Adipose tissue (tissue), 3 donors: ENCODE measurements around the gene PTPRM. TPM values are rescaled to one million over a fixed set of nuclear protein-coding genes. Genes with fewer than 3 reads are reported as not detected.
"Not testable (repeated sequence)": the region's sequence is repeated elsewhere in the genome, so short reads cannot be mapped to it uniquely, and the experiment has no call there.

Source experiments
- H3K27ac ChIP-seq: one replicate; pipeline ENCODE4 v1.5.1; 2013; ENCODE audit warnings: low read depth, low read length
- WGBS, 3 donors: extraction: QIAGEN DNeasy Blood & Tissue Kit; methylation state at CpG; one replicate each; pipeline ENCODE4 v1.1.7; 2013; 5-methylcytosine and 5-hydroxymethylcytosine counted together
- polyA plus RNA-seq, 3 donors: library from polyadenylated mRNA; stranded (reverse); fragments of 200-250 nt; gene quantifications; one replicate each; pipeline ENCODE4 v1.2.3, GENCODE V29; 2013
- donor health status: healthy with polysubstance abuse.
- donor health status: Bipolar disorder and iron deficiency.
- donor health status: healthy.

The PTPRM gene
- polyA plus RNA-seq, 3 donors = 20.6 to 106 (median 88.9) TPM

- 20 to 80% (median 52%) methylated on average over 1 of the region's 1 CpG for WGBS, 3 donors
- no peak overlapping the region for H3K27ac ChIP-seq
These were observed 387.1 kb downstream of the PTPRM start for GRCh38 chr18:7954238-7954637.

DNA sequence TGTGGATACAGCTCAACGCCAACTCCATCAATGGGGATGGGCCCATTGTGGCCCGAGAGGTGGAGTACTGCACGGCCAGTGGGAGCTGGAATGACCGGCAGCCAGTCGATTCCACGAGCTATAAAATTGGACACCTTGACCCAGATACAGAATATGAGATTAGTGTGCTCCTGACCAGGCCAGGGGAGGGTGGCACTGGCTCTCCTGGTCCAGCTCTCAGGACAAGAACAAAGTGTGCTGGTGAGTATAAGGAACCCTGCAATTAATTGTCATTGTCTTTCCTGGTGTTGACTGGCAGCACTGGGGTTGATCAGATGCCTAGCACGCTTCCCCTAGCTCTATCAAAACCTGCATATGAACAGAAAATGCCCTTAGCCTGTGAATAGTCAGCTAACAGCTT lies 388.1 kb downstream of the PTPRM start:
- 90 to 98% (median 95%) methylated on average over 7 of the region's 7 CpGs for WGBS, 3 donors

GRCh38 chr18:7957297-7957696 lies 390.2 kb downstream of the PTPRM start:
- H3K27ac ChIP-seq = no peak overlapping the region
- 85 to 88% (median 87%) methylated on average over 3 of the region's 3 CpGs for WGBS, 3 donors

More for the DNA sequence above, 388.1 kb downstream of the PTPRM start:
- no peak overlapping the region for H3K27ac ChIP-seq

GRCh38 chr18:7958081-7958896 lies 391.2 kb downstream of the PTPRM start:
- 56 to 65% (median 62%) methylated on average over 4 of the region's 4 CpGs for WGBS, 3 donors
- H3K27ac ChIP-seq = no peak overlapping the region

DNA sequence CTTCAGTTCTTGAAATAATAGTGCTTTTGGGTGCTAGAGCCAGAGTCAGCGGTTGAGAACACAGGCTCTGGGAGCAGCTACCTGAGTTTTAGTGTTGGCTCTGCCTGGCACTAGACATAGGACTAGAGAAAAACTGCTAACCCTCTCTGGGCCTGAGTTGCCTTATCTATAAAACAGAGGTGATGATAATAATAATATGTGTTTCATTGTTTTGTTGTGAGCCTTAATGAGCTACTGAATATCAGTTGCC lies 391.7 kb downstream of the PTPRM start:
- WGBS, 3 donors = 86 to 93% (median 89%) methylated on average over 1 of the region's 1 CpG
- no peak overlapping the region for H3K27ac ChIP-seq

DNA sequence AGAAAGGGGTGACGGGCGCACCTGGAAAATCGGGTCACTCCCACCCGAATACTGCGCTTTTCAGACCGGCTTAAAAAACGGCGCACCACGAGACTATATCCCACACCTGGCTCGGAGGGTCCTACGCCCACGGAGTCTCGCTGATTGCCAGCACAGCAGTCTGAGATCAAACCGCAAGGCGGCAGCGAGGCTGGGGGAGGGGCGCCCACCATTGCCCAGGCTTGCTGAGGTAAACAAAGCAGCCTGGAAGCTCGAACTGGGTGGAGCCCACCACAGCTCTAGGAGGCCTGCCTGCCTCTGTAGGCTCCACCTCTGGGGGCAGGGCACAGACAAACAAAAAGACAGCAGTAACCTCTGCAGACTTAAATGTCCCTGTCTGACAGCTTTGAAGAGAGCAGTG lies 399.6 kb downstream of the PTPRM start:
- WGBS, 3 donors = 60 to 91% methylated on average over 1 to 5 of the region's 18 CpGs; no CpG with 5 or more reads in 1 of the 3 donors
- H3K27ac ChIP-seq = not testable (repeated sequence)

GRCh38 chr18:7974200-7974874 lies 407.2 kb downstream of the PTPRM start:
- WGBS, 3 donors = 51 to 91% (median 89%) methylated on average over 6 of the region's 6 CpGs
- H3K27ac ChIP-seq = no peak overlapping the region

- no peak overlapping the region for H3K27ac ChIP-seq
- 59 to 84% (median 78%) methylated on average over 4 of the region's 4 CpGs for WGBS, 3 donors
These were observed 410.8 kb downstream of the PTPRM start for GRCh38 chr18:7977897-7978296.

- no peak overlapping the region for H3K27ac ChIP-seq
- WGBS, 3 donors = 80 to 91% (median 80%) methylated on average over 4 of the region's 4 CpGs
These were observed 411.7 kb downstream of the PTPRM start for GRCh38 chr18:7978834-7979233.

DNA sequence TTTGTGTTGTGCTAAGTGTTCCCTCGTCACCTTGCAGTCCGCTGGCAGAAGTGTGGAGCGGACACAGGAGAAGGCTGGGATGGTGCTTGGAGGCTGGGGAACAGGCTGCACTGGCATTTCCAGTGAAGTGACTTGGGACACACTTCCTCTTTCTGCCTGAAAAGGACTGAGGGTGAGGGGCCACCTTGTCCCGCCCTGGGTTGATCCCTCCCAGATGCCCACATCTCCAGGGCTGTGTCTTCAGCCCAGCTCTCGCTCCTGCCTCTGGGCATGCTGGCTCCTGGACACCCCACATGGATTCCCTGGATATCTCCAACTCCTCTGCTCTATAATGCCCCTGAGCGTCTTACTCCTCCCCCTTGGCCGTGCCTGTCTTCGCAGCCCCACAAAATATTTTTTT lies 412.6 kb downstream of the PTPRM start:
- 95 to 98% (median 96%) methylated on average over 8 of the region's 8 CpGs for WGBS, 3 donors
- no peak overlapping the region for H3K27ac ChIP-seq

DNA sequence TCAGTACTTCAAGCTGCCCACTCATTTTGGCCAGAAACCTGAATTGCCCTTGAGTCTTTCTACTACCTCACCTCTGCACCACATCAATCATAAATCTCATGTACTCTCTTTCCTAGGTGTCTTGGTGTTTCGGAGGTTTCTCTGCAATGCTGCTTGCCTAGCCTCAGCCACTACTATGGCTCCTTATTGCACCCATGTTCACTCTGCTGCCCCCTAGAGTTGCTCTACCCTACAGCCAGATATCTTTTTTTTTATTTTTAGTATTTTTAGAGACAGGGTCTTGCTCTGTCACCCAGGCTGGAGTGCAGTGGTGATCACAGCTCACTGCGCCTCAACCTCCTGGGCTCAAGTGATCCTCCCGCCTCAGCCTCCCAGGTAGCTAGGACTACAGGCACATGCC lies 413.0 kb downstream of the PTPRM start:
- WGBS, 3 donors = 96 to 100% (median 99%) methylated on average over 3 of the region's 3 CpGs
- no peak overlapping the region for H3K27ac ChIP-seq

DNA sequence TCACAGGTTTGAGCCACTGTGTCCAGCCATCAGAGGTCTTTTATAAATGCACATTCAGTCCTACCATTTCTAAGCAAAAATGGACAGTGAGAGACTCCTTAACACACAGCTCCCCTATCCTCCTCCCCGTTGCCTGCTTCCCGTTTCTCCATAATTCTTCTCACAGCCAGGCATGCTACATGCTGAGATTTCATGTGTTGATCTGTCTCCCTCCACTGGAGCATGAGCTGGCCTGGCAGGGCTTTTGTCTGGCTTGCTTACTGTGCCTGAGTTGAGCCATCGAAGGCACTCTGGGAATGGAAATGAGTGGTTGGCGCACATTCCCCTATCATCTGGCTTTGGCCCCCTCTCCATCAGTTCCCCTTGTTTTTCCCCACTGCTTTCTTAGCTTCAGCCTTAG lies 413.5 kb downstream of the PTPRM start:
- H3K27ac ChIP-seq = no peak overlapping the region
- 86 to 94% (median 90%) methylated on average over 4 of the region's 4 CpGs for WGBS, 3 donors

- no peak overlapping the region for H3K27ac ChIP-seq
These were observed 415.1 kb downstream of the PTPRM start for GRCh38 chr18:7982216-7982615.

- 58 to 69% (median 67%) methylated on average over 3 of the region's 3 CpGs for WGBS, 3 donors
These were observed 420.3 kb downstream of the PTPRM start for GRCh38 chr18:7987284-7987976.

DNA sequence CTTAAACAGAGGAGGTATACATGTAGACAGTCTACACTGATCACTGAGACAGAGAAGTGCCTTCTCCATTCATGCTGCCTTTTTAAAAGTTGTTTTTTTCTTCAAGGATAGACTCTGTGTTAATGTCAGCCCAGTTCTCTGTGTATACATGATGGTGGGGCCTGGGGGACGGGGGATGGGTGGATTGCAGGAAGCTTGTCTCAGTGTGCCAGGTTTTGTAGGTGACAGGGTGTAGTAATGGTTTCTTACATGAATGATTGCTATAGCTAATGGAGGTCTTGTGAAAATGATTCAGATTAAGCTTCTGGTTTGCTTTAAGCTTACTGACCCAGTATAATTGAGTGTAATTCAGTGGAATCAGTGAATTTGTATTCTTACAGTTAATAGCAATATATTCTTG lies 423.6 kb downstream of the PTPRM start:
- WGBS, 3 donors = 0 to 97% (median 86%) methylated on average over 1 of the region's 1 CpG
- no peak overlapping the region for H3K27ac ChIP-seq

More at GRCh38 chr18:7987284-7987976, 420.3 kb downstream of the PTPRM start:
- no peak overlapping the region for H3K27ac ChIP-seq

DNA sequence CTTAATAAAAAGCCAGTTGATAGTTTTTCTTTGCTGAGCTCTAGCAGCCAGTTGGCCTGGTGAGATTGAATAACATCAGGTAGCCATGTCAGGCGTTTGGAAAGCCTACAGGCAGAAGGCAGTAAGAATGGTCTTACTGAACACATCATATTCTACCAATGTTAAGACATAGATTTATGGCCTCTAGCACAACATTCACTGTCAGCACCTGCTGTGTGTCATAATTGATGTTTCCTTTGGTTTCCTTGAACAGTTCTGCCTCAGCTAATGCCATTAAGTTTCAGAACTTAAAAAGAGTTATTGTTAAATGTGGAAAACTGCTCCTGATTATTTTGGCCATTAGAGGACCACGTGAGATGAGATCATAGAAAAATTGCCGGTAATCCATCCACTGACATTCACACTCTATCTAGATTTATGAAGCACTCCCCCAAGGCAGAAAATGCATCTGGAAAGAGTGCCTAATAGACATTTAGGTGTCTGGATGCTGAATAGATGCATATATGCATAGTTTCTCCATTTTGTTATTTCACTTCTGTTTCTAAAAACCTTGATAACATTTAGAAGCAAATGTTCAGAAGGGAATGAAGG lies 434.7 kb downstream of the PTPRM start:
- 59 to 78% (median 65%) methylated on average over 3 of the region's 3 CpGs for WGBS, 3 donors
- no peak overlapping the region for H3K27ac ChIP-seq

DNA sequence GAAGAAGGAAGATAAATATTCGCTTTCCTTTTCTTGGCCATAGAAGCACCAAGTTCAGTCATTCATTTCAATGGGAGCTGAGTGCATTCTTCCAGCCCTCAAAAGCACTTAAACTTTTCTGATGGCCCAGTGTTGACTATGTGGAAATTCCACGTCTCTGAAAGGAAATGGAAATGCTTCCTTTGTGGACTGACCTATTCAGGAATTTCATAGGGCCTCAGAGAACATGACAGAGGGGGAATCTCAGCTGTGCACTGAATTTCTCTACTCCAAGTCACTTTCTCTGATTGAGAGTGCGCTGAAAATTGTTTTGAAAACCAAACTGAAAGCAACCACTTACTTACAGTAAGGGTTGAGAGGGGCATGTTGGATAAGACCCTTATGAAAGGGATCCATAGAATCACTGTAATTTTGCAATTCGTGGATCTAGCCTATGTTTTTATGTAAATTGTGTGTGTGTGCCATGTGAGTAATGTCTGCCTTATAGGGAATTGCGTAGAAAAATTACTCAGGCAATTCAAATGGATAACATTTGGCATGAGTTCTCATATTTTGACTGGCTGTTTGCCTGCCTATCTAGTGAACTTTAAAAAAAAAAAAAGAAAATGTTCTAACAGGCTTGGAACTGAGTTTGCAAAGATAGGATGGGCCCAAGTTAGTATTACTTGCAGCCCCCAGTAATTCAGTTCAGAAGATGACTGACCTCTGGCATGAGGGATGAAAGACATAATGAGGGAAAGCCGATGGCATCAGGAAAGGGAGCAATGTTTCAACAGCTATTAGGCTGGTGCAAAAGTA lies 437.0 kb downstream of the PTPRM start:
- no peak overlapping the region for H3K27ac ChIP-seq
- 58 to 65% (median 62%) methylated on average over 6 of the region's 6 CpGs for WGBS, 3 donors

- 90 to 97% (median 93%) methylated on average over 3 of the region's 3 CpGs for WGBS, 3 donors
These were observed 437.7 kb downstream of the PTPRM start for GRCh38 chr18:8004792-8005191.

More at GRCh38 chr18:8004792-8005191, 437.7 kb downstream of the PTPRM start:
- no peak overlapping the region for H3K27ac ChIP-seq
